ENCODE data around the gene NECAP2.

NECAP2 gene

GRCh38 chr1:16396591-16396990, 43.9 kb upstream of the NECAP2 start:
- DNase-seq (ENCODE audit: extremely low read depth, insufficient read length): no peak
- Histone ChIP-seq H3K4me3 (replicated peaks; ENCODE audit: low read depth, low read length) (no peak overlapping the region), H3K36me3 (ENCODE audit: control insufficient read depth, insufficient read depth, low read length) (peaks cover 32% of the 10 kb centered on the region), H3K27me3 (replicated peaks; ENCODE audit: control insufficient read depth, insufficient read depth, low read length) (no peaks in the 10 kb centered on the region)
- TF ChIP-seq CTCF (IDR thresholded peaks at IDR 0.05; ENCODE audit: insufficient read depth, low read length, poor library complexity, severe bottlenecking): no peak

- no peak for DNase-seq (ENCODE audit: extremely low read depth, insufficient read length)
- Histone ChIP-seq H3K4me3 (replicated peaks; ENCODE audit: low read depth, low read length) (no peak overlapping the region), H3K27me3 (replicated peaks; ENCODE audit: control insufficient read depth, insufficient read depth, low read length) (no peaks in the 10 kb centered on the region), H3K36me3 (ENCODE audit: control insufficient read depth, insufficient read depth, low read length) (peaks cover 30% of the 10 kb centered on the region)
- TF ChIP-seq CTCF (IDR thresholded peaks at IDR 0.05; ENCODE audit: insufficient read depth, low read length, poor library complexity, severe bottlenecking): no peak
These were observed 43.4 kb upstream of the NECAP2 start for GRCh38 chr1:16397120-16397519.

GRCh38 chr1:16398371-16398953, 42.1 kb upstream of the NECAP2 start:
- no peak for DNase-seq (ENCODE audit: extremely low read depth, insufficient read length)
- Histone ChIP-seq H3K4me3 (replicated peaks; ENCODE audit: low read depth, low read length) (no peak overlapping the region), H3K36me3 (ENCODE audit: control insufficient read depth, insufficient read depth, low read length) (peaks cover 28% of the 10 kb centered on the region), H3K27me3 (replicated peaks; ENCODE audit: control insufficient read depth, insufficient read depth, low read length) (no peaks in the 10 kb centered on the region)
- TF ChIP-seq CTCF (IDR thresholded peaks at IDR 0.05; ENCODE audit: insufficient read depth, low read length, poor library complexity, severe bottlenecking): no peak

GRCh38 chr1:16402742-16403141, 37.8 kb upstream of the NECAP2 start:
- TF ChIP-seq CTCF (IDR thresholded peaks at IDR 0.05; ENCODE audit: insufficient read depth, low read length, poor library complexity, severe bottlenecking): no peak

GRCh38 chr1:16405441-16405840, 35.1 kb upstream of the NECAP2 start:
- no peak for DNase-seq (ENCODE audit: extremely low read depth, insufficient read length)
- H3K36me3 ChIP-seq (ENCODE audit: control insufficient read depth, insufficient read depth, low read length): no peaks in the 10 kb centered on the region
- no peak overlapping the region for H3K4me3 ChIP-seq (replicated peaks; ENCODE audit: low read depth, low read length)
- H3K27me3 ChIP-seq (replicated peaks; ENCODE audit: control insufficient read depth, insufficient read depth, low read length): no peaks in the 10 kb centered on the region
- no peak for TF ChIP-seq CTCF (IDR thresholded peaks at IDR 0.05; ENCODE audit: insufficient read depth, low read length, poor library complexity, severe bottlenecking)

More at GRCh38 chr1:16402742-16403141, 37.8 kb upstream of the NECAP2 start:
- no peak for DNase-seq (ENCODE audit: extremely low read depth, insufficient read length)
- H3K27me3 ChIP-seq (replicated peaks; ENCODE audit: control insufficient read depth, insufficient read depth, low read length): no peaks in the 10 kb centered on the region
- H3K36me3 ChIP-seq (ENCODE audit: control insufficient read depth, insufficient read depth, low read length): peaks cover 9% of the 10 kb centered on the region
- no peak overlapping the region for H3K4me3 ChIP-seq (replicated peaks; ENCODE audit: low read depth, low read length)

GRCh38 chr1:16406868-16407267, 33.7 kb upstream of the NECAP2 start:
- H3K4me3 ChIP-seq (replicated peaks; ENCODE audit: low read depth, low read length): no peak overlapping the region
- no peaks in the 10 kb centered on the region for H3K27me3 ChIP-seq (replicated peaks; ENCODE audit: control insufficient read depth, insufficient read depth, low read length)
- no peak for DNase-seq (ENCODE audit: extremely low read depth, insufficient read length)
- no peaks in the 10 kb centered on the region for H3K36me3 ChIP-seq (ENCODE audit: control insufficient read depth, insufficient read depth, low read length)
- no peak for TF ChIP-seq CTCF (IDR thresholded peaks at IDR 0.05; ENCODE audit: insufficient read depth, low read length, poor library complexity, severe bottlenecking)
